Duodenal mucosa (tissue), 2 donors: Measurements from ENCODE around the gene SIK2.

Experiments used
- H3K27ac ChIP-seq: one replicate; pipeline ENCODE4 v1.7.0; 2013; ENCODE audit warnings: low read depth, low read length
- H3K27me3 ChIP-seq, 2 donors: one replicate each; pipeline ENCODE4 v1.7.0; 2013; ENCODE audit warnings: low read length in 2 of 2, control low read depth in 1 of 2; ENCODE audit not compliant: insufficient read depth in 2 of 2, control insufficient read depth in 1 of 2
- H3K36me3 ChIP-seq, 2 donors: one replicate each; pipeline ENCODE4 v1.7.0; 2013; ENCODE audit warnings: low read length in 2 of 2, control low read depth in 1 of 2; ENCODE audit not compliant: insufficient read depth in 2 of 2, control insufficient read depth in 1 of 2
- H3K4me1 ChIP-seq, 2 donors: one replicate each; pipeline ENCODE4 v1.7.0; 2013; ENCODE audit warnings: low read length in 2 of 2, control low read depth in 1 of 2; ENCODE audit not compliant: insufficient read depth in 2 of 2, control insufficient read depth in 1 of 2
- H3K4me3 ChIP-seq, 2 donors: one replicate each; pipeline ENCODE4 v1.7.0; 2013; ENCODE audit warnings: low read length in 2 of 2, low read depth in 1 of 2
- H3K9ac ChIP-seq, 2 donors: one replicate each; pipeline ENCODE4 v1.7.0; 2013; ENCODE audit warnings: low read length in 2 of 2, low read depth in 1 of 2
- H3K9me3 ChIP-seq, 2 donors: one replicate each; pipeline ENCODE4 v1.7.0; 2013; ENCODE audit warnings: low read length in 2 of 2, control low read depth in 1 of 2; ENCODE audit not compliant: control insufficient read depth in 1 of 2

The SIK2 gene

DNA sequence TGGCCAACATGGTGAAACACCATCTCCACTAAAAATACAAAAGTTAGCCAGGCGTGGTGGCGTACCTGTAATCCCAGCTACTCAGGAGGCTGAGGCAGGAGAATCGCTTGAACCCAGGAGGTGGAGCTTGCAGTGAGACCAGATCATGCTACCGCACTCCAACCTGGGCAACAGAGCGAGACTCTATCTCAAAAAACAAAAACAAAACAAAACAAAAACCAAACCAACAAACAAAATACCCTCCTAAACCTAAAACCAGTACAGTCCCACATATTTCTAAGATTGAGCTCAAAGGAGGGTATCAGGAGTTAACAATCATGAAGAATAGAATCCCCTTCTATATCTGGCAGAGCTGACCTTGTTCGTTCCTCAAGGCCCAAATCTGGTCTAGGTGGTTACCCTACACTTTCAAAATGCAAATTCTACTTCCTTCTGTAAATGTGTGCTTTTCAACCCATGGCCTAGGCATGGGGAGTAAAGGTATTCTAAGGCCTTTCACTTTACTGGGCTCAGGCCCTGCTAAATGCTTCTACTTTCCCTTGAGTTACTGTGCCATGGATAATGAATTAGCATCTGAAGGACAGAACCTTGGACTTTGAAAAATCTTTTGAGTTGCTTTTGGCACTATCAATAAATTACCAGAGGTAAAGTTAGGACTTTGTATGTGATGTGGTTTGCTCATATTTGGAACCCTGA, 174.3 kb downstream of the SIK2 start:
- Histone ChIP-seq H3K4me3 (no peak overlapping the region), H3K36me3 (no peaks in the 10 kb centered on the region), H3K27me3 (no peaks in the 10 kb centered on the region), H3K4me1 (peaks cover 11 to 21% of the 10 kb centered on the region in 2 donors), H3K9ac (no peak overlapping the region), H3K27ac (no peak overlapping the region), H3K9me3 (no peaks in the 10 kb centered on the region)

DNA sequence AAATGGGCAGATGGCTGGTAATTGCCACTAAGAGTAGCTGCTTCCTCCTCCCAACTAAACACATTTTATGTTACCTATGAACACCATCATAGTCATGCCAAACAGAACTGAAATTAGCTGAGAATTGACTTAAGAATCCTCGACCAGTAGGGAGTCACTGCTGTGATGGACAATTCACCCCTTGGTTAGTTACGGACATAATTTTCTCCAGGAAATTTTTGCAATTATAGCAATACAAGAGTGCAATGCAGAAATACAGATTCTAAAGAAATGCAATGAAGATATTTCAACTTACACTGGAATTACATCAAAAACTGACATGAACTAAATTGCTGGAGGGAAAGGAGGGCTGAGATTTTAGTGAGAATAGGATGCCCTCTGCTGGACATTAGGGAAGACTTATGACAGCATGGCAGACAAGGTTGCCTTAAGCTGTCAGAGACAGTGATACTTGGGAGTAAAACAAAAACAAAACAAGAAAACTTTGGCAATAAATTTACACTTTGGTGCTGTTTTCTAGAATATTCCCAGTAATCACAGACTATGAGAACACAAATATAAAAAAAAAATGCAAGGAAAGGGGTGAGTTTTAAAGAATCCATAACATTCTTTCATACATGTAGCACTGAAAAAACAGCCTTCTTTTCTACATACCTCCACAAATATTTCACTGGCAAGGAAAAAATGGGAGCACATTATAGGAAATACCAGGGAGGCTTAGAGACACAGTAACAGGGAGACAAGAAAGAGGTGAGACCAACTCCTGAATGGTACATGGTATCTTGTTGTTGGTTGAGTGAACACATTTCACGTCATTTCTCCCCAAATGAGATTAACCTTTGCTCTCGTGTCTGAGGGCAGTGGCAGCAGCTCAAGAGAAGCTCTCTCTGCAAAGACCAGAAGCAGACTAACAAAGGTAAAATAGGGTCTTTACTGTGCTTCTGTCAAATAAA, 175.1 kb downstream of the SIK2 start:
- H3K36me3 ChIP-seq = no peaks in the 10 kb centered on the region
- no peaks in the 10 kb centered on the region for H3K9me3 ChIP-seq
- H3K27me3 ChIP-seq = no peaks in the 10 kb centered on the region
- no peak overlapping the region for H3K4me3 ChIP-seq
- H3K9ac ChIP-seq = no peak overlapping the region
- peaks cover 13 to 27% of the 10 kb centered on the region in 2 donors for H3K4me1 ChIP-seq
- H3K27ac ChIP-seq = no peak overlapping the region

GRCh38 chr11:111778047-111778558, 175.9 kb downstream of the SIK2 start:
- Histone ChIP-seq H3K27ac (no peak overlapping the region), H3K27me3 (no peaks in the 10 kb centered on the region), H3K4me3 (no peak overlapping the region), H3K9me3 (no peaks in the 10 kb centered on the region), H3K36me3 (no peaks in the 10 kb centered on the region), H3K4me1 (peaks cover 19 to 32% of the 10 kb centered on the region in 2 donors), H3K9ac (no peak overlapping the region)

- Histone ChIP-seq H3K4me1 (peaks cover 19 to 32% of the 10 kb centered on the region in 2 donors), H3K9ac (no peak overlapping the region), H3K9me3 (no peaks in the 10 kb centered on the region), H3K4me3 (no peak overlapping the region), H3K27ac (no peak overlapping the region), H3K36me3 (no peaks in the 10 kb centered on the region), H3K27me3 (no peaks in the 10 kb centered on the region)
Observed at GRCh38 chr11:111779118-111779517, 176.9 kb downstream of the SIK2 start.
